Anterior cingulate cortex (tissue), 58 donors: ENCODE data around the gene BATF2.

Experiments
- DNase-seq, 58 donors: peaks; one replicate each; lab custom pipeline; 2025; lab: John Stamatoyannopoulos, UW

BATF2 gene

GRCh38 chr11:64970731-64971151 lies 26.0 kb downstream of the BATF2 start:
- DNase-seq = no peak

- no peak for DNase-seq
Measured at GRCh38 chr11:64969209-64969608, 27.6 kb downstream of the BATF2 start.

- DNase-seq = no peak
Measured at GRCh38 chr11:64967375-64967774, 29.4 kb downstream of the BATF2 start.

- DNase-seq = no peak
Measured at GRCh38 chr11:64963072-64963631, 33.6 kb downstream of the BATF2 start.

- DNase-seq = no peak
Measured at GRCh38 chr11:64960719-64961118, 36.1 kb downstream of the BATF2 start.

- no peak for DNase-seq
Measured at GRCh38 chr11:64959498-64959897, 37.3 kb downstream of the BATF2 start.

GRCh38 chr11:64954201-64954600 lies 42.6 kb downstream of the BATF2 start:
- DNase-seq = no peak

GRCh38 chr11:64951529-64951928 lies 45.2 kb downstream of the BATF2 start:
- DNase-seq = no peak

- DNase-seq = no peak
Measured at GRCh38 chr11:64947208-64947814, 49.5 kb downstream of the BATF2 start.
